Measurements from ENCODE around the gene PEMT. TPM values are rescaled to one million over a fixed set of nuclear protein-coding genes. Genes with fewer than 3 reads are reported as not detected.

PEMT gene
- total and polyA plus RNA-seq, 2 of the 4 experiments (the other 2 are of a cell fraction) = 23.3 to 49.5 TPM

DNA sequence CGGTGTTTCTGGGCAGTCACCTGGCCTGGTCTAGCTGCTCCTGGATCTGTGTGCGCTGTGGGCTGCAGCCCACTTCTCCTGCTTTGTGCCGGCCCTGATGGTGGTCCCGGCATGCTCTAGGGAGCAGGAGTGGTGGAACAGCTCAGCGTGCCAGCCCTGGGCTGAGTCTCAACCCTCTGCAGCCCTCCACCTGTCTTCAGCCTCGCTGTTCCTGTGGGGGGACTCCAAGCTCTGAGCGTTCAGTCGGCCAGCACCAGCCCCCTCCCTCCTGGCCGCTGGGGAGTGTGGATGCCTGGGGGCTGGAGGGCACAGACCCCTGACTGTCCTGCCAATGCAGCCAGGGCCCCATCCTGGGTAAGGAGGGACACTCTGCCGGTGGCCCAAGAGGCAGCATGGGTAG lies 71.6 kb downstream of the PEMT start:
- Histone ChIP-seq H2AK9ac (replicated peaks; ENCODE audit: low read depth, low read length, poor library complexity) (no peak overlapping the region), H3K14ac (replicated peaks; ENCODE audit: low read depth, low read length) (no peak overlapping the region), H2BK20ac (ENCODE audit: low read depth, low read length) (no peak overlapping the region), H3K18ac (ENCODE audit: low read depth, low read length) (no peak overlapping the region), H3K23ac (ENCODE audit: low read depth, low read length) (no peak overlapping the region), H2BK15ac (ENCODE audit: low read depth, low read length) (no peak overlapping the region), H2AFZ (replicated peaks; ENCODE audit: low read length, poor library complexity) (no peak overlapping the region), H3K4me1 (ENCODE audit: control insufficient read depth, insufficient read depth, low read length) (peaks cover 3% of the 10 kb centered on the region; the same call in 1 of the 2 replicates), H3K27ac (ENCODE audit: insufficient read depth, low read length) (no peak overlapping the region), H3K27me3 (ENCODE audit: control insufficient read depth, insufficient read depth, low read length) (no peaks in the 10 kb centered on the region), H3K36me3 (ENCODE audit: control insufficient read depth, insufficient read depth, low read length) (no peaks in the 10 kb centered on the region), H4K20me1 (ENCODE audit: insufficient read depth, low read length) (no peaks in the 10 kb centered on the region; the same call in 1 of the 2 replicates), H3K9me3 (ENCODE audit: control insufficient read depth, insufficient read depth, low read length) (no peaks in the 10 kb centered on the region), H2BK5ac (ENCODE audit: low read depth, low read length, poor library complexity, severe bottlenecking) (no peak overlapping the region), H3K79me1 (ENCODE audit: low read depth in 1 of 2, low read length in 2 of 2) (no peaks in the 10 kb centered on the region), H3K56ac (ENCODE audit: extremely low read depth, insufficient read depth, low read length) (no peak overlapping the region), H3K9ac (ENCODE audit: low read depth, low read length) (no peak overlapping the region), H2AK5ac (ENCODE audit: low read depth, low read length) (no peak overlapping the region), H4K8ac (ENCODE audit: low read depth in 2 of 2, low read length in 2 of 2) (no peak overlapping the region), H4K91ac (ENCODE audit: insufficient read depth, low read depth, low read length) (no peak overlapping the region), H2BK120ac (ENCODE audit: low read depth, low read length) (no peak overlapping the region), H4K5ac (ENCODE audit: low read depth, low read length) (no peak overlapping the region), H3K9me1 (ENCODE audit: insufficient read depth, low read length) (no peaks in the 10 kb centered on the region; the same call in 1 of the 2 replicates), H3K4me2 (ENCODE audit: low read depth, low read length) (no peak overlapping the region), H3K4me3 (ENCODE audit: insufficient read depth, low read depth, low read length) (no peak overlapping the region), H3K4ac (ENCODE audit: low read depth, low read length) (no peak overlapping the region)
- ATAC-seq (ENCODE audit: low read depth) (no peak), DNase-seq (no peak)
- intact Hi-C loops (cut with micrococcal nuclease) = no loop called here
- WGBS, 2 experiments (ENCODE audit: extremely low coverage in 2 of 2, insufficient read length in 1 of 2) = 100% methylated on average over 2 of the region's 10 CpGs; no CpG with 5 or more reads in 1 of the 2 experiments
- ChIA-PET CTCF (no interaction called here), POLR2A (ENCODE audit: unreplicated experiment) (no interaction called here)
- in situ Hi-C loops (cut with MboI; ENCODE audit: low sequenced_read_pairs) = no loop called here
- BruUV-seq (replicated peaks) = no TSS peak
- no peak for TF ChIP-seq NFE2L2 (IDR thresholded peaks at IDR 0.05; ENCODE audit: low read depth, low read length)
- no peak for TF ChIP-seq MAZ (IDR thresholded peaks at IDR 0.05; ENCODE audit: borderline replicate concordance, low read depth, low read length)
- no peak for TF ChIP-seq RCOR1 (IDR thresholded peaks at IDR 0.05; ENCODE audit: insufficient replicate concordance, low read length)
- no peak for TF ChIP-seq SMC3 (IDR thresholded peaks at IDR 0.05; ENCODE audit: low read depth, low read length)
- TF ChIP-seq BHLHE40 (IDR thresholded peaks at IDR 0.05; ENCODE audit: low read depth, low read length) = no peak
- TF ChIP-seq CEBPB (IDR thresholded peaks at IDR 0.05; ENCODE audit: low read depth, low read length) = no peak
- no peak for TF ChIP-seq CHD1 (IDR thresholded peaks at IDR 0.05; ENCODE audit: low read depth, low read length)
- TF ChIP-seq, protein P1, sequence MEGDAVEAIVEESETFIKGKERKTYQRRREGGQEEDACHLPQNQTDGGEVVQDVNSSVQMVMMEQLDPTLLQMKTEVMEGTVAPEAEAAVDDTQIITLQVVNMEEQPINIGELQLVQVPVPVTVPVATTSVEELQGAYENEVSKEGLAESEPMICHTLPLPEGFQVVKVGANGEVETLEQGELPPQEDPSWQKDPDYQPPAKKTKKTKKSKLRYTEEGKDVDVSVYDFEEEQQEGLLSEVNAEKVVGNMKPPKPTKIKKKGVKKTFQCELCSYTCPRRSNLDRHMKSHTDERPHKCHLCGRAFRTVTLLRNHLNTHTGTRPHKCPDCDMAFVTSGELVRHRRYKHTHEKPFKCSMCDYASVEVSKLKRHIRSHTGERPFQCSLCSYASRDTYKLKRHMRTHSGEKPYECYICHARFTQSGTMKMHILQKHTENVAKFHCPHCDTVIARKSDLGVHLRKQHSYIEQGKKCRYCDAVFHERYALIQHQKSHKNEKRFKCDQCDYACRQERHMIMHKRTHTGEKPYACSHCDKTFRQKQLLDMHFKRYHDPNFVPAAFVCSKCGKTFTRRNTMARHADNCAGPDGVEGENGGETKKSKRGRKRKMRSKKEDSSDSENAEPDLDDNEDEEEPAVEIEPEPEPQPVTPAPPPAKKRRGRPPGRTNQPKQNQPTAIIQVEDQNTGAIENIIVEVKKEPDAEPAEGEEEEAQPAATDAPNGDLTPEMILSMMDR (conservative IDR thresholded peaks at IDR 0.05; ENCODE audit: low read depth, low read length) = no peak
- no peak for TF ChIP-seq MXI1 (IDR thresholded peaks at IDR 0.05; ENCODE audit: borderline replicate concordance, low read depth, low read length)
- TF ChIP-seq, protein P2, sequence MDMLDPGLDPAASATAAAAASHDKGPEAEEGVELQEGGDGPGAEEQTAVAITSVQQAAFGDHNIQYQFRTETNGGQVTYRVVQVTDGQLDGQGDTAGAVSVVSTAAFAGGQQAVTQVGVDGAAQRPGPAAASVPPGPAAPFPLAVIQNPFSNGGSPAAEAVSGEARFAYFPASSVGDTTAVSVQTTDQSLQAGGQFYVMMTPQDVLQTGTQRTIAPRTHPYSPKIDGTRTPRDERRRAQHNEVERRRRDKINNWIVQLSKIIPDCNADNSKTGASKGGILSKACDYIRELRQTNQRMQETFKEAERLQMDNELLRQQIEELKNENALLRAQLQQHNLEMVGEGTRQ (IDR thresholded peaks at IDR 0.05; ENCODE audit: low read depth, low read length) = no peak
- dilution Hi-C loops (cut with HindIII; ENCODE audit: low sequenced_read_pairs, unreplicated experiment) = no loop called here

Data from IMR-90 (cell line).